GM13976 (cell line): ENCODE data around the gene UBE4A.

ENCODE experiments used
- DNase-seq: peaks from one replicate; pipeline ENCODE4 v3.0.0; 2012; ENCODE audit warnings: low spot score
- in situ Hi-C: fragments of 300-500 bp; cut with MboI; formaldehyde crosslinking; loops from one replicate; pipeline ENCODE4 v1.12.0; 2022; ENCODE audit warnings: low sequenced_read_pairs, mixed read lengths, inconsistent platforms; ENCODE audit not compliant: unreplicated experiment
- TF ChIP-seq, protein P1 (sequence below): IDR thresholded peaks from 2 replicates; pipeline ENCODE4 v1.5.1; 2012; ENCODE audit warnings: borderline replicate concordance, mild to moderate bottlenecking; ENCODE audit not compliant: insufficient read depth; ENCODE audit errors: extremely low read depth, missing control alignments, control extremely low read depth

The UBE4A gene

DNA sequence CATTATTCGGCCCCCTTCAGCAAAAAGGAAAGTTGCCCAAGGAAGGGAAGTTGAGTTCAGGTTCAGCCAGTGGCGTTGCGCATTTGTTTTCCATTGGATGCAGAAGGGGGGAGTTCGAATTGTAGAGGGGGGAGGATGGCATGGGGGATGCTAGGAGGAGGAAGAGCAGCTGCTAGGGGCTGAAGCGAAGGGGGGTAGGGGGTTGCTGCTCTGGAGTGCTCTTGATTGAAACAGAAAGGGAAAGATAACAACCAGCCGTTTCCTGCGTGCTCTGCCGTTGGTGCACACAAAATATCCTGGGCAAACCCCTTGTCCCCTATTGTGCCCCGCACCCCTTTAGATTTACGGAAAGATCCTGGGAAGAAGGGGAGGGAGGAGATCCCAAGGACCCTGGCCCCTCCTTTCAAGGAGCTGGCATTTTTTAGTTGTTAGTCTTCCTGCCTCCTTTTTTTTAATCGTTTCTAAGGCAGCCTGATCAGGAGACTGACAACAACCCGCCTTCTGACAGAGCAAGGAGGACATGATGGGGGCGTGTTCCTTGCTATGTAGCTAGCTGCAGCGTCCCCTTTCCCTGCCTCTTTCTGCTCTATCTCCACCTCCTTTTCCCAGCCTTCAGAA is 79.0 kb downstream of the UBE4A start:
- DNase-seq = peak; percentile 44
- in situ Hi-C loops = no loop called here
- TF ChIP-seq, protein P1, sequence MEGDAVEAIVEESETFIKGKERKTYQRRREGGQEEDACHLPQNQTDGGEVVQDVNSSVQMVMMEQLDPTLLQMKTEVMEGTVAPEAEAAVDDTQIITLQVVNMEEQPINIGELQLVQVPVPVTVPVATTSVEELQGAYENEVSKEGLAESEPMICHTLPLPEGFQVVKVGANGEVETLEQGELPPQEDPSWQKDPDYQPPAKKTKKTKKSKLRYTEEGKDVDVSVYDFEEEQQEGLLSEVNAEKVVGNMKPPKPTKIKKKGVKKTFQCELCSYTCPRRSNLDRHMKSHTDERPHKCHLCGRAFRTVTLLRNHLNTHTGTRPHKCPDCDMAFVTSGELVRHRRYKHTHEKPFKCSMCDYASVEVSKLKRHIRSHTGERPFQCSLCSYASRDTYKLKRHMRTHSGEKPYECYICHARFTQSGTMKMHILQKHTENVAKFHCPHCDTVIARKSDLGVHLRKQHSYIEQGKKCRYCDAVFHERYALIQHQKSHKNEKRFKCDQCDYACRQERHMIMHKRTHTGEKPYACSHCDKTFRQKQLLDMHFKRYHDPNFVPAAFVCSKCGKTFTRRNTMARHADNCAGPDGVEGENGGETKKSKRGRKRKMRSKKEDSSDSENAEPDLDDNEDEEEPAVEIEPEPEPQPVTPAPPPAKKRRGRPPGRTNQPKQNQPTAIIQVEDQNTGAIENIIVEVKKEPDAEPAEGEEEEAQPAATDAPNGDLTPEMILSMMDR = no peak

DNA sequence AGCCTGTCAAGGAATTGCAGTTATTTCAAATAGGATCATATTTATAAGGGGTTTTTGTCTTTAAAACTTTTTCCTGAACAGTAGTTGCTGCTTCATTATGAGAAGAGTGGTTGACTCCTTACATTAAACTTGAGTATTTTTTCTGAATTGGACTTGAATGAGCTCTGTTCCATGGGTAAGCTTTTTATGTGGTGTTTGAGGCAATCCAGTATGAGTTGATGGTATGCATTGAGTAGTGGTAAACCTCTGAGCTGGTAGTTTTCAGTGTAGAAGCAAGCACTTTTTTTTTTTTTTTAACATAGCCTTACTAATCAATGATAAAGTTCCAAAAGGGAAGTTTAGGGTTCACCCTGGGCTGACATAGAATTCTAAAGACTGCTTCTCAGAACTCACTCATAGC is 80.2 kb downstream of the UBE4A start:
- TF ChIP-seq, protein P1 = no peak
- no peak for DNase-seq

DNA sequence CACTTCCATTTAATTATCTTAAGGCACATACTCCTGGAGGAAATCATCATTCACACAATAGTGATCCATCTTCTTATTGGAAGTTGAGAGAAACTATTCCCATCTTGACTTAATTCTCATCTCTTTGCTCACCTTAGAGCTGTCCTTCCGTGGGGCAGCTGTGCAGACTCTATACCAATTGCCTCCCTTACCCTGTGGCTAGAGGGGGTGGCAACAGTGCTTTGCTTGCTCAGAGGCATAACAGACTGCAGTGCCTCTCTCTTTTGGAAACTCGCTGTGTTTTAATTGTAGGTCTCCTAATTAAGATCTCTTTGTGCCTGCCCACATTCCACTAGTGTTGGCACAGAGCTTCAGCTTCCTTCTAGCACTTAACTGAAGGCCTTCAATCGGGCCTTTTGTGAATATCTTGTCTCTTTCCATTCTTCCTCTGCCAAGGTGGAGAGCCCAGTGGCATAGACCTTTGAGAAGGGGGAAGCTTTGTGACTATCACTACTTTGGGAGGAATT is 82.4 kb downstream of the UBE4A start:
- TF ChIP-seq, protein P1 = no peak
- in situ Hi-C loops = no loop called here
- DNase-seq = no peak

More for the DNA sequence above, 80.2 kb downstream of the UBE4A start:
- in situ Hi-C loops = no loop called here

DNA sequence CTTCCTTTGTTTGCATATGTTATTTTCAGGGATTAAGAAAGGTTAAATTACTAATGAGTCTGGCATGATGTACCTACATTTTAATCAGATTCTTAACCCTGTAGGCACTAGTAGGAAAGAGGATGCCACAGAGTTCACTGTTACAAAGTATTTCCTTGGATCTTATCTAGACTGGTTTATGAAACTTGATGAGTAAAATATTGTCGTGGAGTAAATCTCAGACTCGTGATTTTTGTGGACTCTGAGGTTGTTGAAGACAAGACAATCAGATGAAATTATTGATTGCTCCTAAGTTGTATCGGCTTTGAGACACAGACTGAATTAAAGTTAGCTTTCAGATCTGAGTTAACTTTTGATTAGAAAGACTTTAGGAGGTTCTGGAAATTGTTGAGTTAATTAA is 82.9 kb downstream of the UBE4A start:
- no peak for DNase-seq
- TF ChIP-seq, protein P1 = no peak
- in situ Hi-C loops = no loop called here

DNA sequence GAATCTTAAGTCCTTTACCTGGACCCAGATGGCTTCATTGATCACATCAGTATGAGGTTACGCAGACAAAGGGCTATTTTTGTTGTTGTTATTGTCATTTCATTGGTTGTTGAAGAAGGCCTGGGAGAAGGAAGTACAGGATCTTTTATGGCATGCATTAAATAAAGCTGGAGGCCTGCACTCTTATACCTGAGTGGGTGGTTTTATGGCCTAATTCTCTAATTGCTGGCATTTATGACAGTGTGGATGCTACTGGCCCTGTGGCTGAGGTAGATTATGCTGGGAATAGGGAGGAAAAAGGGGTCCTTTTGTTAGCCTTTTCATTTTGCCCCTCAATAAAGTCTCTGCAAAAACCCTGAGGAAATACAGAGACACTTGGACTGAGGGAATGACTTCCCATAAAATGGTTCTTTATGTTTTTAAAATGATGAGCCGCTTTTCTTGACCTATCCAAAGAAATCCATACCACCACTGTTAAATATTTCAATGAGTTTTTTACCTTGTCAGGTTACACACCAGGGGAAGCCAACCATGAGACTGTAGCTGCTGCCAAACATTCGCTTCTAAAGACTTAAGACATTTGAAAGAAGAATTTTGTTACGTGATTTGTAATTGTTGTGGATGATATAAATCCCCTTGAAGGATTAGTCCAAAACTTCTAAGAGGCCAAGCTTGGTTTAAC is 83.6 kb downstream of the UBE4A start:
- TF ChIP-seq, protein P1 = no peak

DNA sequence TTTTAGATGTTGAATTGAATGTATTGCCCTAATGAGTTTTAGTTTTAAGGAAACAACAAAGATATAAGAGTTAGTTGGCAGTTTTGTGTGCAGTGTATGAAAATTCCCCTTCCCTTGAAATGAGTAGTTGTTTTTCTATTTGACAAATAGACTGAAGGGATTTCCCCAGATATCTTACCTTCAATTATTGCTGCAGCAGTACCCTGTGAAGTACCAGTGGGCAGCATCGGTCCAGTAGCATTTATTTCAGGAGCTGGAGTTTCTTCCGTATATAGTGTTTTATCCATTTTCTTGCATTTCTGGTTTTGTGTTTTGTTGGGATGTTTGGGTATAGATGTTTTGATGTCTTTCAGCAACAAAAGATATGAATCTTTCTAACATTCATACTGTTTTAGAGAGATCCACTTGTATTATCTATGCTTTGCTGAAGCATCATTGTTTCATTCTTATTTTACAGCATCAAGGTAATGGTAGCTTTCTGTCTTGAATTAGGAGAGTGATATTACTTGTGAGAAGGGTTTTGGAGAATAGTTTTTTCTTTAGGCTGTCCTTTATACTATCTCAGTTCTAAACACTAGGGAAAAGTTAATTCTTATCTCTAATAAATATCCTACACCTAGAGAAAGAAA is 84.3 kb downstream of the UBE4A start:
- in situ Hi-C loops = no loop called here
- peak; percentile 34 for DNase-seq
- TF ChIP-seq, protein P1 = no peak

More for the DNA sequence above, 83.6 kb downstream of the UBE4A start:
- DNase-seq = no peak
- in situ Hi-C loops = no loop called here
